HUES64 (cell line): ENCODE results near the gene ALOX12. TPM values are rescaled to one million over a fixed set of nuclear protein-coding genes. Genes with fewer than 3 reads are reported as not detected.
A peak's percentile ranks its signal among the peaks of the same experiment; 100 is the strongest.
"Not testable (repeated sequence)": the region's sequence is repeated elsewhere in the genome, so short reads cannot be mapped to it uniquely, and the experiment has no call there.

ENCODE experiments used
- H3K27ac ChIP-seq: 2 replicates; pipeline ENCODE4 v1.7.0; 2013; ENCODE audit warnings: low read depth, low read length, inconsistent platforms
- H3K27me3 ChIP-seq: 2 replicates; pipeline ENCODE4 v1.6.1; 2013; ENCODE audit warnings: mild to moderate bottlenecking, low read length; ENCODE audit not compliant: insufficient read depth
- H3K36me3 ChIP-seq: 2 replicates; pipeline ENCODE4 v1.6.1; 2013; ENCODE audit warnings: mild to moderate bottlenecking, low read length; ENCODE audit not compliant: insufficient read depth
- H3K4me1 ChIP-seq: 2 replicates; pipeline ENCODE4 v1.6.1; 2013; ENCODE audit warnings: mild to moderate bottlenecking, low read length, moderate library complexity; ENCODE audit not compliant: insufficient read depth
- H3K4me3 ChIP-seq: 2 replicates; pipeline ENCODE4 v1.5.1; 2013; ENCODE audit warnings: mild to moderate bottlenecking, low read length, moderate library complexity
- H3K9ac ChIP-seq: 2 replicates; pipeline ENCODE4 v1.6.1; 2013; ENCODE audit warnings: mild to moderate bottlenecking, low read depth, low read length
- H3K9me3 ChIP-seq: 2 replicates; pipeline ENCODE4 v1.6.1; 2013; ENCODE audit warnings: low read depth, low read length; ENCODE audit not compliant: insufficient read depth
- whole genome bisulfite sequencing: fragments of 150-250, 120-280 bp; methylation state at CpG from one replicate; pipeline ENCODE4 v1.1.7; 2013; ENCODE audit warnings: missing lambda C conversion rate; 5-methylcytosine and 5-hydroxymethylcytosine counted together
- polyA plus RNA-seq, 2 experiments: library from polyadenylated mRNA; stranded (reverse); fragments of 50-300 nt; gene quantifications; one replicate each; pipeline ENCODE4 v1.2.3, GENCODE V29; 2013

The ALOX12 gene, protein sequence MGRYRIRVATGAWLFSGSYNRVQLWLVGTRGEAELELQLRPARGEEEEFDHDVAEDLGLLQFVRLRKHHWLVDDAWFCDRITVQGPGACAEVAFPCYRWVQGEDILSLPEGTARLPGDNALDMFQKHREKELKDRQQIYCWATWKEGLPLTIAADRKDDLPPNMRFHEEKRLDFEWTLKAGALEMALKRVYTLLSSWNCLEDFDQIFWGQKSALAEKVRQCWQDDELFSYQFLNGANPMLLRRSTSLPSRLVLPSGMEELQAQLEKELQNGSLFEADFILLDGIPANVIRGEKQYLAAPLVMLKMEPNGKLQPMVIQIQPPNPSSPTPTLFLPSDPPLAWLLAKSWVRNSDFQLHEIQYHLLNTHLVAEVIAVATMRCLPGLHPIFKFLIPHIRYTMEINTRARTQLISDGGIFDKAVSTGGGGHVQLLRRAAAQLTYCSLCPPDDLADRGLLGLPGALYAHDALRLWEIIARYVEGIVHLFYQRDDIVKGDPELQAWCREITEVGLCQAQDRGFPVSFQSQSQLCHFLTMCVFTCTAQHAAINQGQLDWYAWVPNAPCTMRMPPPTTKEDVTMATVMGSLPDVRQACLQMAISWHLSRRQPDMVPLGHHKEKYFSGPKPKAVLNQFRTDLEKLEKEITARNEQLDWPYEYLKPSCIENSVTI
- polyA plus RNA-seq (2013, experiment 1 of 2): 0.40 TPM
- 0.82 TPM for polyA plus RNA-seq (2013, experiment 2 of 2)

- no peaks in the 10 kb centered on the region for H3K4me1 ChIP-seq
- peaks cover 5% of the 10 kb centered on the region; the same call in 1 of the 2 replicates for H3K36me3 ChIP-seq
- H3K9me3 ChIP-seq: no peaks in the 10 kb centered on the region
- H3K9ac ChIP-seq: peak within 1 kb of the TSS; percentile 51
- H3K4me3 ChIP-seq: peak within 1 kb of the TSS; percentile 68
- no peak within 1 kb of the TSS for H3K27ac ChIP-seq
- WGBS: 24% methylated on average over 64 of the region's 64 CpGs
- H3K27me3 ChIP-seq: peaks cover 38% of the 10 kb centered on the region
Measured at GRCh38 chr17:6995500-6996255, at the start of gene ALOX12. Gene ALOX12 (plus strand): TSS chr17:6996049. CDS start chr17:6996118, 69 bp downstream.

DNA sequence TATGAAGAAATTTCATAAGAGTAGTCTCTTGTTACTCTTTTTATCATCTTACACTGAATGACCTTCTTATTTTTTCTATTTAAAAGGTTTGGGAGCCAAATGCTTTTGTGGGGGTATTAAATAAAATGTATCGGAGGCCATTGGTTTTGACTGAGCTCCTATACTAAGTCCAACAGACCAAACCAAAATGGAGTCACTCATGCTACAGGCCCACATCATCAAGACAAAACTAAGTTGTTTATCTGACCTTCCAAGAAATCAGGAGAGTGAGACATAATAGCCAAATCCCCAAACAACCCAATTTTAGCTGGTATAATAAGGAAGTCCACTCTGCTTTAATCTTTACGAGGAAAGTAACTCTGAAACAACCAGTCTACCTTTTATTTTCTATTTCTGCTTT lies 48.1 kb upstream of the ALOX12 start:
- H3K9ac ChIP-seq: no peak overlapping the region
- 82% methylated on average over 2 of the region's 2 CpGs for WGBS
- no peaks in the 10 kb centered on the region for H3K4me1 ChIP-seq
- no peak overlapping the region for H3K4me3 ChIP-seq
- H3K36me3 ChIP-seq: no peaks in the 10 kb centered on the region
- no peaks in the 10 kb centered on the region for H3K27me3 ChIP-seq
- H3K27ac ChIP-seq: no peak overlapping the region
- no peaks in the 10 kb centered on the region for H3K9me3 ChIP-seq

DNA sequence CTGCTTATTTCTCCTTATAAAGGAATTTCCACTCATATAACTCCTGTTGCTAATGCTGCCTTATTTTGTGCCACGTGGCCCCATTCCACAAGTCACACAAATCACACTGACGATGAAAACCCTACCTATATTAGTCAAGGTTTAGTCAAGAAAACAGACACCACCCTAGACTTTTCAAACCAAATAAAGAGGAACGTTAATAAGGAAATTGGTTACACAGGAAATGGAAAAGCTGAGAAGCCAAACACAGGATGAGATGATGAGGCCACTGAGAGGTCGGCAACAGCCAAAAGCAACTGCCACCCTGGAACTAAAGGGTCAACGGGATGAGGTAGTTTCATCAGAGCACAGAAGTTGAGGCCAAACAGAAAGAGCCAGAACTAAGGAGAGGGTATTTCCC lies 47.3 kb upstream of the ALOX12 start:
- Histone ChIP-seq H3K4me3 (no peak overlapping the region), H3K9me3 (no peaks in the 10 kb centered on the region), H3K9ac (no peak overlapping the region), H3K36me3 (no peaks in the 10 kb centered on the region), H3K27me3 (no peaks in the 10 kb centered on the region), H3K4me1 (no peaks in the 10 kb centered on the region), H3K27ac (no peak overlapping the region)
- WGBS: 83% methylated on average over 5 of the region's 5 CpGs

- Histone ChIP-seq H3K4me3 (no peak overlapping the region), H3K4me1 (no peaks in the 10 kb centered on the region), H3K36me3 (no peaks in the 10 kb centered on the region), H3K27me3 (no peaks in the 10 kb centered on the region), H3K9ac (no peak overlapping the region), H3K9me3 (no peaks in the 10 kb centered on the region), H3K27ac (no peak overlapping the region)
- 94% methylated on average over 3 of the region's 3 CpGs for WGBS
Measured at GRCh38 chr17:6948976-6949375, 46.9 kb upstream of the ALOX12 start.

- not testable (repeated sequence) for H3K27me3 ChIP-seq, H3K27ac ChIP-seq, H3K9me3 ChIP-seq, H3K4me1 ChIP-seq, H3K36me3 ChIP-seq, H3K9ac ChIP-seq, H3K4me3 ChIP-seq
- WGBS: 93% methylated on average over 2 of the region's 2 CpGs
Measured at GRCh38 chr17:6950938-6951337, 44.9 kb upstream of the ALOX12 start.

DNA sequence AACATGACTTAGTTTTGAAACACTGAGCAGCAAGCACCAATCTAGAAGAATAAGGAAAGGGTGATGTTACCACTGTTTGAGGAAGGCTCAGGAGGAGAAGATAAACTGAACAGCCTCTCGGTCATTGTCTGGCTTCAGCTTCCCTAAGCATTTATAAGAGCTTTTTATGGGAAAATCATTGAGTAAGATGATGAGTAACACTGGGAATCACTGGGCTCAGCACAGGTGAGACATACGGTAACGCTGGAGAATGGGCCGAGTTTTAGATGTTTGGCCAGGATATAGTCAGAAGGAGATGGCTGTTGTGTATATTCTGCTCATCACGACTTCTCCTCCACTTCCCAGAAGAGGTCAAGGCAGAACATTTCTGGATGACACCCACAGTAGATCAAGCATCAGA lies 42.2 kb upstream of the ALOX12 start:
- Histone ChIP-seq H3K27ac (no peak overlapping the region), H3K27me3 (no peaks in the 10 kb centered on the region), H3K9me3 (no peaks in the 10 kb centered on the region), H3K36me3 (no peaks in the 10 kb centered on the region), H3K4me3 (no peak overlapping the region), H3K9ac (no peak overlapping the region), H3K4me1 (no peaks in the 10 kb centered on the region)
- 88% methylated on average over 5 of the region's 5 CpGs for WGBS

- WGBS: 89% methylated on average over 3 of the region's 3 CpGs
Measured at GRCh38 chr17:6959700-6960099, 36.1 kb upstream of the ALOX12 start.

GRCh38 chr17:6969323-6969726 lies 26.5 kb upstream of the ALOX12 start:
- H3K36me3 ChIP-seq: no peaks in the 10 kb centered on the region
- no peak overlapping the region for H3K9ac ChIP-seq
- no peak overlapping the region for H3K27ac ChIP-seq
- H3K9me3 ChIP-seq: no peaks in the 10 kb centered on the region
- H3K4me3 ChIP-seq: no peak overlapping the region
- no peaks in the 10 kb centered on the region for H3K4me1 ChIP-seq
- H3K27me3 ChIP-seq: no peaks in the 10 kb centered on the region
- 93% methylated on average over 3 of the region's 4 CpGs for WGBS

More at GRCh38 chr17:6959700-6960099, 36.1 kb upstream of the ALOX12 start:
- Histone ChIP-seq H3K9me3 (no peaks in the 10 kb centered on the region), H3K9ac (no peak overlapping the region), H3K27ac (no peak overlapping the region), H3K36me3 (no peaks in the 10 kb centered on the region), H3K4me1 (no peaks in the 10 kb centered on the region), H3K4me3 (no peak overlapping the region), H3K27me3 (0 out of 2 replicates have a peak, but pooled peaks cover 6% of the 10 kb centered on the region)

- 80% methylated on average over 2 of the region's 2 CpGs for WGBS
- Histone ChIP-seq H3K9ac (no peak overlapping the region), H3K9me3 (no peaks in the 10 kb centered on the region), H3K4me3 (no peak overlapping the region), H3K27me3 (no peaks in the 10 kb centered on the region), H3K36me3 (no peaks in the 10 kb centered on the region), H3K4me1 (no peaks in the 10 kb centered on the region), H3K27ac (no peak overlapping the region)
Measured at GRCh38 chr17:6970992-6971391, 24.9 kb upstream of the ALOX12 start.

- H3K9ac ChIP-seq, H3K4me1 ChIP-seq, H3K4me3 ChIP-seq, H3K36me3 ChIP-seq, H3K27me3 ChIP-seq, H3K27ac ChIP-seq, H3K9me3 ChIP-seq: not testable (repeated sequence)
- 93% methylated on average over 4 of the region's 5 CpGs for WGBS
Measured at GRCh38 chr17:6979440-6979839, 16.4 kb upstream of the ALOX12 start.

DNA sequence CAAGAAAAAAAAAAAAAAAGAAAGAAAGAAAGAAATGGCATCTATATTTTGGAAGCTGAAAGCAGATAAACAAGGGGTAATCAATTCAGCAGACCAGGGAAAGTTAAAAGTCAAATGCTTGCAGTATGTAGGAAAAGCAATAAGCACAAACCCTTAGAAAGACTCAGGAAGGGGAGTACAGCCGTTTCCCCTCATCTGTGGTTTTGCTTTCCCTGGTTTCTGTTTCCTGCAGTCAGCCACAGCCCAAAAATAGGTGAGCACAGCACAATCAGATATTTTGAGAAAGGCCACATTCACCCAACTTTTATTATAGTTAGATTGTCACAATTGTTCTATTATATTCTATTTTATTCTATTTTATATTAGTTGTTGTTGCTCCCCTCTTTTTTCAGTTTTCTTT lies 14.4 kb upstream of the ALOX12 start:
- H3K36me3 ChIP-seq: no peaks in the 10 kb centered on the region
- no peak overlapping the region for H3K4me3 ChIP-seq
- no peaks in the 10 kb centered on the region for H3K9me3 ChIP-seq
- H3K4me1 ChIP-seq: no peaks in the 10 kb centered on the region
- H3K27me3 ChIP-seq: no peaks in the 10 kb centered on the region
- WGBS: 88% methylated on average over 1 of the region's 1 CpG
- no peak overlapping the region for H3K9ac ChIP-seq
- H3K27ac ChIP-seq: no peak overlapping the region
